Measurements from ENCODE around the gene RIOK2.
A peak's percentile ranks its signal among the peaks of the same experiment; 100 is the strongest.
"Not testable (repeated sequence)": the region's sequence is repeated elsewhere in the genome, so short reads cannot be mapped to it uniquely, and the experiment has no call there.

RIOK2 gene

GRCh38 chr5:97167435-97167834 is 15.6 kb downstream of the RIOK2 start:
- no peak for DNase-seq (ENCODE audit: low read depth)

- no peak for DNase-seq (ENCODE audit: low read depth)
Observed at GRCh38 chr5:97165726-97166125, 17.3 kb downstream of the RIOK2 start.

DNA sequence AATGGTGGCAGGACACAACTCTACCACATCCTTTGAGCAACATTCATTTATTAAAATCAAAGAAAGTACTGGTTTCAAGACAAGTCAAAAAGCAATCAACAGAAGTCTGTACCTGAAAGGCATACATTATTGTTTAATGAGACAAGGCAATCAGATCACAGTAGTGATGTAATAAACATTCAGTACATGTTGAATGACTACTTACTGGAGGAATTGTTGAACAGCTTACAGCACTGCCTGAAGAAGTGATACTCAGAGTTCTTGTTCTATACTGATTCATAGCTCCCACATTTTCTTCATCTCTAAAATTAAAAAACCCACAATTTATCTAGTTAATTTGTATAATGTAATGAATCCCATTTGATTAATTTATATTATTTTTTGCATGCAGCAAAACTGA is 18.2 kb downstream of the RIOK2 start:
- no peak for DNase-seq (ENCODE audit: low read depth)

- DNase-seq (ENCODE audit: low read depth) = no peak
Observed at GRCh38 chr5:97163790-97164285, 19.2 kb downstream of the RIOK2 start.

DNA sequence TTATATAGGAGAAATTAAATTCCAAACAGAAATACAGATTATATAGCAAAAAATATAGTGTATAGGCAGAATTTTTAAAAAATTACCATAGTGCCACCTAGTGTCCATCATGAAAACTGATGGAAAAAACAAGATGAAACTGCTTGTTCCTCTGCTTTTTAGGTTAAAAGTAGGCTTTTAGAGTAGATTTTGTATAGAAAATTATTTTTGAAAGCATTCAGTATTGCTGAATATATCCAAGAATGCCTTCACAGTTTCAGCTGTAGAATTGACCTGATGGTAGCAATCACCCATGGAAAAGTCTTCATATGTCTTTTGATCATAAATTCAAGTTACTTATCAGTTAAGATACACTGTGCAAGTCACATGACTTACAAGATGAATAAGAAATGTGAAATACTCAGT is 19.7 kb downstream of the RIOK2 start:
- DNase-seq (ENCODE audit: low read depth) = no peak

DNA sequence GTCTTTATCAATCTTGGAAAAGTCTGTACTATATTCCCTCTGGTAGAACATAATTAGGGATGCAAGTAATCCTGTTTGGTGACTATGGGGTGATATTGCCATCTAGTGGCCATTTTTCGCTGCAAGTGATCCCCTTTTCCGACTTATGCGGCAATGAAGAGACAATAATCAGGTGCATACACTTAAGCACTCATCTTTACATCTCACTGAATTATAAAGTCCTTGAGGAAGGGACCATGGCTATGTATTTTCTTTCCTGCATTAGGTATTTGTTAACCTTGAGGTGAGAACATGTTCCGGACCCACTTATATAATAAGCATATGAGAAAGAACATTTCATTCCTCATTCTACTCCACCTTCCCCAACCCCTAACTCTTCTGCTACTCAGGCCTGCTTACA is 21.0 kb downstream of the RIOK2 start:
- peak; percentile 84 for DNase-seq (ENCODE audit: low read depth)

DNA sequence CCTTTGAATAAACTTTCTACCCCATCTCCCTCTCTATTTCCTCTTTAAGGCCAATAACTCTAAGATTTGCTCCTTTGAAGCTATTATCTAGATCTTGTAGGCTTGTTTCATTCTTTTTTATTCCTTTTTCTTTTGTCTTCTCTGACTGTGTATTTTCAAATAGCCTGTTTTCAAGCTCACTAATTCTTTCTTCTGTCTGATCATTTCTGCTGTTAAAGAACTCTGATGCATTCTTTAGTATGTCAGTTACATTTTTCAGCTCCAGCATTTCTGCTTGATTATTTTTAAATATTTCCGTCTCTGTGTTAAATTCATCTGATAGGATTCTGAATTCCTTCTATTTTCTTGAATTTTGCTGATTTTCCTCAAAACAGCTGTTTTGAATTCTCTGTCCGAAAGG is 25.4 kb downstream of the RIOK2 start:
- DNase-seq (ENCODE audit: low read depth) = no peak

DNA sequence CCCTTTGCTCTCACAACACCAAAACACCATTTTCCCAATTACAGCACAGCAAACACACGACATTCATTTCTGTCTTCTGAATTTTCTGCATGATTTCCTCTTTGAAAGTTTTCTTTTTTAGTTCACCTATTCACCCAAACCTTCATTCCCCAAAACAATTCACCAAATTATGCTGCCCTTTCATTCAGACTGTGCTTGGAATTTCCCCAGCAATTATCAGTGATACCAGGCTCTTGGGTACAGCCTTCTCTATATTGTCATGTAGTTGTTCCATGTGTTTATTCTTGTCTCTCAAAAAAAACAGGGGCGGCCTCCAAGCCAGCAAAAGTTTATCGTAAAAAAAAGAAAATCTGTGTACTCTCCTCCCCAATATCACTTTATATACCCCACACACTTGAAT is 31.7 kb downstream of the RIOK2 start:
- DNase-seq (ENCODE audit: low read depth) = no peak

GRCh38 chr5:97150401-97150800 is 32.6 kb downstream of the RIOK2 start:
- no peak for DNase-seq (ENCODE audit: low read depth)

- DNase-seq (ENCODE audit: low read depth) = no peak
Observed at GRCh38 chr5:97149709-97150108, 33.3 kb downstream of the RIOK2 start.

GRCh38 chr5:97148288-97148687 is 34.8 kb downstream of the RIOK2 start:
- DNase-seq (ENCODE audit: low read depth) = no peak

DNA sequence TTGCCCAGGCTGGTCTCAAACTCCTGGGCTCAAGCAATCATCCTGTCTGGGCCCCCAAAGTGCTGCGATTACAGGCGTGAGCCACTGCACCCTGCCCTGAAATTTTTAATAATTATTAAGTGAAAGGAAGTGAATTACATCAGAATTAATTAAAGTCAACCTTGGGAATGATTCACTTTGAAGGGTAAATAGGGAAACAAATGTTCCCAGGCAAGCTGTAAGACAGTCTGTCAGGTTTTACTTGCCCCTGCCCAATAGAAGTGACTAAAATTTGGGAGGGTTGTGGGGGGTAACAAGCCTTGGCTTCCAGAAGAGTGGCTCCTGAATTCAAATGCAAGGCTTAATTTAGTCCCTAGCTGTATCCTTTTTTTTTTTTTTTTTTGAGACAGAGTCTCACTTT is 39.3 kb downstream of the RIOK2 start:
- DNase-seq (ENCODE audit: low read depth) = no peak

GRCh38 chr5:97142521-97143254 is 40.4 kb downstream of the RIOK2 start, which contains the start of gene LIX1:
TSS of gene LIX1 (minus strand) at chr5:97142611. CDS start at chr5:97142576, 35 bp downstream.
- DNase-seq (ENCODE audit: low read depth) = peak; percentile 22

DNA sequence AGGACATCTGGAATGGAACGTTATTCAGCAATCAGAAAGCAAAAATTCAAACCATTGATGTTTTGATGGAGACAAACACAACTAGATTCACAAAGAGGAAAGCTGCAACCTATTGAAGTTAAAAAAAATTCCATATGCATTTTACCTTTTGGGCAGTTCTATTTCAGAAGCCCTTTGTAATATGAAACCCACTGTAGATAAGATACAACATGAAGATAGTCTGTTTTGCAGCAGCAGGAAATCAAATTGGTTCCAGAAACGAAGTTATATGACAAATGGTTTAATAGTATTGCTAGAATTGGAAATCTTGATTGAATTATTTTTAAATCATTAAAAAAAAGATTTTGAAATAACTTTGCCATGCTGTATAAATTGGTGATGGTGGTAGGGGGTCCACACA is 41.5 kb downstream of the RIOK2 start:
- no peak for DNase-seq (ENCODE audit: low read depth)

DNA sequence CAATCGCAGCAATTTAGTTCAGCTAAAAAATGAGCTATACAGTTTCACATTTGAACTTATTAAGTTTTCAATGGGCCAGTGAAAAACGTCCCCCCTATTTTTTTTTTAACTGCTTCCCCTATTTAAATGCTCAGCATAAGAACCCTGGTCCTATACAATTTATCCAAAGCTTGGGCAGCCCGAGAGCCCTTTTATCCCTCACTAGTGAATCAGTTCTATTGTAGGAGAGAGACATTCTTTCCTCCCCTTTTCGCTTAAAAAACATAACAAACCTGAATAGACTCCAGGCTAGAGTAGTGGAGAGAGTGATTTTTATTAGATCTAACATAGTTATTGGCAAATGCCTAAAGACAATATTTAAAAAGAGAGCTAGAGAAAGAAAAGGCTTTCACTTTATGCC is 42.0 kb downstream of the RIOK2 start:
- no peak for DNase-seq (ENCODE audit: low read depth)

- not testable (repeated sequence) for DNase-seq (ENCODE audit: low read depth)
Observed at GRCh38 chr5:97140250-97140649, 42.8 kb downstream of the RIOK2 start.

- DNase-seq (ENCODE audit: low read depth) = no peak
Observed at GRCh38 chr5:97136475-97136874, 46.6 kb downstream of the RIOK2 start.

GRCh38 chr5:97135868-97136267 is 47.2 kb downstream of the RIOK2 start:
- DNase-seq (ENCODE audit: low read depth) = no peak

DNA sequence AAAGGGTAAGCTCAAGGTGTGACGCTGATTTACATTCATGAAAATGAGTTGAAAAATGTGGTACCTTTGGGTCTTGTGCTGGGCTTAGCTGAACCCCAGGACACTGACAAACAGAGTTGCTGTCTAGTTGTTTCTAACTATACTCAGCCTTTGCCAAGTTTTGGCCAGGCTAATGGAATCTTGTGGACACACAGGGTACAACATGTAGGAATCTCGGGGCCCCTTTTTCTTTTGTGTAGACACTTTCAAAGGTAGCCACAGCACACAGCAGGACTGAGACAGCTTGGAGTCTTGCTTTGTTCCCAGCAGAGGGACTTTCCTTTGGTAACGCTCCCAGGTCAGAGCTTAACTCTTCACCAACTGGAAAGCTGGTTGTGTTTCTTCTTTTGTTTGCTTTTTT is 48.4 kb downstream of the RIOK2 start:
- DNase-seq (ENCODE audit: low read depth) = no peak

DNA sequence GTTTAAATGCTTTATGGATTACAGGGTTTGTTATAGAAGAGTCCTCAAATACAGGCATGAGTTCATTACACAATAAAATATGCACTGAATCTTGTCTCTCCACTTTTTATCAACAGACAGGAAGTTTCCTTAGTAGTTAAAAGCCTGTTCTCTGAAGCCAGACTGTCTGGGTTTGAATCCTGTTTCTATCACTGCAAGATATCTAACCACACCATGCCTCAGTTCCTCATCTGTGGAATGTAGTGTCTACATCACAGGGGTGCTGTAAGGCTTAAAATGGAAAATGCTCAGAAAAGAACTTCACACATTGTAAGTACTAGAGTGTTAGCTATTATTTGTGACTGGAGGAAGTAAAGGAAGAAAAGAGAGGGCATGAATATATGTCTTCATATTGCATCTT is 49.9 kb downstream of the RIOK2 start:
- DNase-seq (ENCODE audit: low read depth) = no peak

GRCh38 chr5:97131921-97132320 is 51.1 kb downstream of the RIOK2 start:
- DNase-seq (ENCODE audit: low read depth) = no peak

GRCh38 chr5:97131139-97131710 is 51.8 kb downstream of the RIOK2 start:
- no peak for DNase-seq (ENCODE audit: low read depth)

DNA sequence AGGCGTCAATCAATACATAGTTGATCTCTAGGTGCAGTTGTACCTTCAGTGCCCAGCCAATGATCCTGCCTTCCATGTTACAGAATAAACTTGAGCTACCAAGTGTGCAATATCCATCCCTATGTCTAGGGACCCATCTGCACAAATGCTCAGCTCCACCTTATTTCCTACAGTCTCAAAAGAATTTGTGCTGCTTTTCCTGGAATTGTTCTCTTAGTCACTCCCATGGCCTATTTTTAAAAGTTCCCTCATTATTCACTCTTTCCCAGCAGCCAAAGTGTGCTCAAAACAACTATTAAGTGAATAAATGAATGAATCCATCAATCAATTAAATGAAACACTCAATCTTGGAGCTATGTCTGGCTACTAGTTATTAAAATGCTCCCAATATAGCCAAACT is 55.3 kb downstream of the RIOK2 start:
- DNase-seq (ENCODE audit: low read depth) = no peak

Measured in fibroblast of the conjunctiva (primary cell).